ENCODE results near the gene TMPRSS12.
"Not testable (repeated sequence)": the region's sequence is repeated elsewhere in the genome, so short reads cannot be mapped to it uniquely, and the experiment has no call there.

The TMPRSS12 gene

GRCh38 chr12:50926932-50927331 is 84.2 kb downstream of the TMPRSS12 start:
- DNase-seq (ENCODE audit: low spot score) = not testable (repeated sequence)

GRCh38 chr12:50927356-50927755 is 84.6 kb downstream of the TMPRSS12 start:
- no peak for DNase-seq (ENCODE audit: low spot score)

GRCh38 chr12:50927766-50928224 is 85.1 kb downstream of the TMPRSS12 start:
- DNase-seq (ENCODE audit: low spot score) = no peak

- DNase-seq (ENCODE audit: low spot score) = no peak
Observed at GRCh38 chr12:50928392-50928791, 85.7 kb downstream of the TMPRSS12 start.

- DNase-seq (ENCODE audit: low spot score) = no peak
Observed at GRCh38 chr12:50929831-50930230, 87.1 kb downstream of the TMPRSS12 start.

- DNase-seq (ENCODE audit: low spot score) = not testable (repeated sequence)
Observed at GRCh38 chr12:50930477-50930876, 87.8 kb downstream of the TMPRSS12 start.

- no peak for DNase-seq (ENCODE audit: low spot score)
Observed at GRCh38 chr12:50932787-50933280, 90.1 kb downstream of the TMPRSS12 start.

- no peak for DNase-seq (ENCODE audit: low spot score)
Observed at GRCh38 chr12:50933459-50934124, 90.9 kb downstream of the TMPRSS12 start.

GRCh38 chr12:50934371-50934851 is 91.7 kb downstream of the TMPRSS12 start:
- DNase-seq (ENCODE audit: low spot score) = no peak

GRCh38 chr12:50934981-50935807 is 92.5 kb downstream of the TMPRSS12 start:
- no peak for DNase-seq (ENCODE audit: low spot score)

GRCh38 chr12:50936821-50937530 is 94.2 kb downstream of the TMPRSS12 start:
- DNase-seq (ENCODE audit: low spot score) = no peak

All from AG08396 (cell line).